Liver (tissue), 9 donors: ENCODE data around the gene RAB6C. TPM values are rescaled to one million over a fixed set of nuclear protein-coding genes. Genes with fewer than 3 reads are reported as not detected.
"Not testable (repeated sequence)": the region's sequence is repeated elsewhere in the genome, so short reads cannot be mapped to it uniquely, and the experiment has no call there.

ENCODE experiments used
- DNase-seq: peaks from one replicate; pipeline ENCODE4 v3.0.0-alpha.2; 2017; ENCODE audit warnings: low spot score
- H3K27ac ChIP-seq, 2 donors: one replicate each; pipeline ENCODE4 v1.7.0; 2013; ENCODE audit warnings: inconsistent platforms in 2 of 2, low read length in 2 of 2, control low read depth in 1 of 2, low read depth in 1 of 2, mild to moderate bottlenecking in 1 of 2
- H3K27me3 ChIP-seq, 4 donors: one replicate each; pipeline versions ENCODE4 v1.6.1 to v1.7.0; 2013; ENCODE audit warnings: low read length in 3 of 4, inconsistent platforms in 1 of 4, mild to moderate bottlenecking in 1 of 4, moderate library complexity in 1 of 4; ENCODE audit not compliant: control insufficient read depth in 4 of 4, insufficient read depth in 4 of 4
- H3K36me3 ChIP-seq, 4 donors: one replicate each; pipeline versions ENCODE4 v1.6.1 to v1.7.0; 2013; ENCODE audit warnings: low read length in 3 of 4, mild to moderate bottlenecking in 3 of 4, low read depth in 1 of 4, moderate library complexity in 1 of 4; ENCODE audit not compliant: control insufficient read depth in 4 of 4, insufficient read depth in 3 of 4
- H3K4me1 ChIP-seq, 4 donors: one replicate each; pipeline versions ENCODE4 v1.6.1 to v1.7.0; 2013; ENCODE audit warnings: low read length in 3 of 4, mild to moderate bottlenecking in 3 of 4, moderate library complexity in 1 of 4; ENCODE audit not compliant: control insufficient read depth in 4 of 4, insufficient read depth in 4 of 4
- H3K4me3 ChIP-seq, 3 donors: one replicate each; pipeline versions ENCODE4 v1.6.1 to v1.7.0; 2013; ENCODE audit warnings: low read length in 3 of 3, control low read depth in 1 of 3, low read depth in 1 of 3, mild to moderate bottlenecking in 1 of 3
- H3K9ac ChIP-seq, 2 donors: one replicate each; pipeline ENCODE4 v1.7.0; 2013; ENCODE audit warnings: low read length in 2 of 2, mild to moderate bottlenecking in 2 of 2, moderate library complexity in 2 of 2, control low read depth in 1 of 2, low read depth in 1 of 2
- H3K9me3 ChIP-seq, 4 donors: one replicate each; pipeline versions ENCODE4 v1.6.1 to v1.7.0; 2013; ENCODE audit warnings: low read length in 3 of 4; ENCODE audit not compliant: control insufficient read depth in 4 of 4
- WGBS: extraction: QIAGEN DNeasy Blood & Tissue Kit; methylation state at CpG from one replicate; pipeline ENCODE4 v1.1.7; 2013; 5-methylcytosine and 5-hydroxymethylcytosine counted together
- polyA plus RNA-seq, 2 donors: library from polyadenylated mRNA; stranded (reverse) in 1 of 2; unstranded in 1 of 2; fragments of 200-250 nt in 1 of 2; fragments of >200 nt in 1 of 2; fragmentation: Nextera tagmentation in 1 of 2; extraction: Ambion mirVana in 1 of 2; gene quantifications; one replicate each; pipeline versions ENCODE4 v1.2.1 to v1.2.3, GENCODE V29; 2013 to 2015
- total RNA-seq, 2 donors: library from RNA; depleted of rRNA; stranded (reverse); fragments of >200 nt; gene quantifications; one replicate each; pipeline ENCODE4 v1.2.3, GENCODE V29; 2014
- donor health status: healthy.
- donor health status: healthy.
- donor health status: healthy.
- donor health status: healthy.
- donor health status: healthy.

Gene RAB6C
- total and polyA plus RNA-seq, 4 donors, result 0.02 to 0.08 TPM; not detected in 2

GRCh38 chr2:129992415-129993006 is 13.0 kb downstream of the RAB6C start:
- not testable (repeated sequence) for DNase-seq, H3K27ac ChIP-seq, H3K9me3 ChIP-seq, H3K36me3 ChIP-seq, H3K27me3 ChIP-seq, H3K4me3 ChIP-seq, H3K4me1 ChIP-seq, H3K9ac ChIP-seq
- 7% methylated on average over 36 of the region's 49 CpGs for WGBS

- not testable (repeated sequence) for H3K36me3 ChIP-seq
Measured at GRCh38 chr2:129993151-129993550, 13.7 kb downstream of the RAB6C start.

GRCh38 chr2:129996657-129997237 is 17.3 kb downstream of the RAB6C start:
- DNase-seq, H3K9me3 ChIP-seq, H3K4me1 ChIP-seq, H3K27me3 ChIP-seq, H3K4me3 ChIP-seq, H3K27ac ChIP-seq, H3K36me3 ChIP-seq, H3K9ac ChIP-seq: not testable (repeated sequence)
- WGBS, result 53% methylated on average over 2 of the region's 2 CpGs

More at GRCh38 chr2:129993151-129993550, 13.7 kb downstream of the RAB6C start:
- H3K4me1 ChIP-seq, H3K9ac ChIP-seq, H3K9me3 ChIP-seq, H3K27ac ChIP-seq, DNase-seq, H3K27me3 ChIP-seq, H3K4me3 ChIP-seq: not testable (repeated sequence)
- 38% methylated on average over 20 of the region's 20 CpGs for WGBS

- H3K36me3 ChIP-seq, H3K27ac ChIP-seq, H3K27me3 ChIP-seq, DNase-seq, H3K9ac ChIP-seq, H3K4me3 ChIP-seq, H3K9me3 ChIP-seq, H3K4me1 ChIP-seq: not testable (repeated sequence)
- 70% methylated on average over 6 of the region's 6 CpGs for WGBS
Measured at GRCh38 chr2:129998771-129999170, 19.3 kb downstream of the RAB6C start.

GRCh38 chr2:130005862-130006261 is 26.4 kb downstream of the RAB6C start:
- H3K36me3 ChIP-seq, H3K9me3 ChIP-seq, H3K27ac ChIP-seq, DNase-seq, H3K4me1 ChIP-seq, H3K9ac ChIP-seq, H3K4me3 ChIP-seq, H3K27me3 ChIP-seq: not testable (repeated sequence)
- WGBS, result 10% methylated on average over 39 of the region's 42 CpGs

GRCh38 chr2:130016701-130017100 is 37.2 kb downstream of the RAB6C start:
- H3K27me3 ChIP-seq, H3K4me1 ChIP-seq, H3K27ac ChIP-seq, H3K4me3 ChIP-seq, H3K9ac ChIP-seq, DNase-seq, H3K9me3 ChIP-seq, H3K36me3 ChIP-seq: not testable (repeated sequence)
- WGBS, result 58% methylated on average over 5 of the region's 5 CpGs
